HK-2 (cell line): ENCODE results near the gene F10.
"Not testable (repeated sequence)": the region's sequence is repeated elsewhere in the genome, so short reads cannot be mapped to it uniquely, and the experiment has no call there.

ENCODE experiments used
- DNase-seq: peaks from one replicate; pipeline ENCODE4 v3.0.0-alpha.2; 2018; ENCODE audit not compliant: unreplicated experiment

The F10 gene

GRCh38 chr13:113102302-113102701, 20.3 kb upstream of the F10 start:
- DNase-seq: not testable (repeated sequence)

DNA sequence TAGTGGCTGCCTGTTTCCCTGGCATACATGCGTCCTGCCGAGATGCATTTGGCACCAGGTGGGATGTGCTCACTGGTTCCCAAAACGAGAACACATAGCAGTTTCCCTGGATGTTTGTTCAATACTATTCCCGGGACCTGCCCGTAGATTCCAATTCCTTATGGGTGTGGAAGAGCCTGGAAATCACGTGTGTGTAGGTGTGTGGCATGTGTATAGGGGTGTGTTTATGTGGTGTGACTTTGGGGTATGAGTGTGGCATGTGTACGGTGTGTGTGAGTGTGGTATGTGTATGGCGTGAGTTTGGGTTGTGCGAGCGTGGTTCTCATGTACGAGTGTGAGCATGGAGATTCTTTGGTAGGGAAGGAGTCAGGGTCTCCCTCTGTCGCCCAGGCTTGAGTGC, 19.9 kb upstream of the F10 start:
- no peak for DNase-seq

- DNase-seq: no peak
Observed at GRCh38 chr13:113103646-113104045, 19.0 kb upstream of the F10 start.

DNA sequence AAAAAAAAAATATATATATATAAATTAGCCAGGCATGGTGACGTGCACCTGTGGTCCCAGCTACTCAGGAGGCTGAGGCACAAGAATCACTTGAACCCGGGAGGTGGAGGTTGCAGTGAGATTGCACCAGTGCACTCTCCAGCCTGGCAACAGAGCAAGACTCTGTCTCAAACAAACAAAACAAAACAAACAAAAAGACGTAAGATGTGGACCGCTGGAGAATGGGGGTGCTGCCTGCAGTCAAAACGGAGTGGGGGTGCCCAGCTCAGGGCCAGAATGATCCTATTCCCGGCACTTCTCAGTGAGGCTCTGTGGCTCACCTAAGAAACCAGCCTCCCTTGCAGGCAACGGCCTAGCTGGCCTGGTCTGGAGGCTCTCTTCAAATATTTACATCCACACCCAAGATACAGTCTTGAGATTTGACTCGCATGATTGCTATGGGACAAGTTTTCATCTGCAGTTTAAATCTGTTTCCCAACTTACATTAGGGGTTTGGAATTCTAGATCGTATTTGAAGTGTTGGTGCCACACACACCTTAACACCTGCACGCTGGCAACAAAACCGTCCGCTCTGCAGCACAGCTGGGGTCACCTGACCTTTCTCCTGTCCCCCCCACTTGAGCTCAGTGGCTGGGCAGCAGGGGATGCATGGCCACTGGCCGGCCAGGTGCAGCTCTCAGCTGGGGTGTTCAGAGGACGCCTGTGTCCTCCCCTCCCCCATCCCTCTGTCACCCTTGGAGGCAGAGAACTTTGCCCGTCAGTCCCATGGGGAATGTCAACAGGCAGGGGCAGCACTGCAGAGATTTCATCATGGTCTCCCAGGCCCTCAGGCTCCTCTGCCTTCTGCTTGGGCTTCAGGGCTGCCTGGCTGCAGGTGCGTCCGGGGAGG, 17.3 kb upstream of the F10 start, which contains the start of gene F7:
TSS of gene F7 (plus strand) at position 760 of the 889 bp plus-strand sequence. CDS start at position 811, 51 bp downstream.
- DNase-seq: no peak

DNA sequence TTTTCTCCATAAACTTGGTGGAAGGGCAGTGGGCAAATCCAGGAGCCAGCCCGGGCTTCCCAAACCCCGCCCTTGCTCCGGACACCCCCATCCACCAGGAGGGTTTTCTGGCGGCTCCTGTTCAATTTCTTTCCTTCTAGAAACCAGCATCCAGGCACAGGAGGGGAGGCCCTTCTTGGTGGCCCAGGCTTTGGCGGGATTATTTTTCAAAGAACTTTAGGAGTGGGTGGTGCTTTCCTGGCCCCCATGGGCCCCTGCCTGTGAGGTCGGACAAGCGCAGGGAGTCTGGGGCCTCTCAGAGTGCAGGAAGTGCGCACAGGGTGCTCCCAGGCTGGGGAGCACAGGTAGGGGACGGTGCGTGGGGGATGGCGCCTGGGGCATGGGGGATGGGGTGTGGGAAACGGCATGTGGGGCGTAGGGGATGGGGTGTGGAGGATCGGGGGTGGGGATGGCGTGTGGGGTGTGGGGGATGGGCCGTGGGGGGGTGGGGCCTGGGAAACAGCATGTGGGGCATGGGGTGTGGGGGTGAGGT, 16.6 kb upstream of the F10 start:
- no peak for DNase-seq

GRCh38 chr13:113106711-113107351, 15.8 kb upstream of the F10 start:
- DNase-seq: no peak

- DNase-seq: not testable (repeated sequence)
Observed at GRCh38 chr13:113108521-113108920, 14.1 kb upstream of the F10 start.

DNA sequence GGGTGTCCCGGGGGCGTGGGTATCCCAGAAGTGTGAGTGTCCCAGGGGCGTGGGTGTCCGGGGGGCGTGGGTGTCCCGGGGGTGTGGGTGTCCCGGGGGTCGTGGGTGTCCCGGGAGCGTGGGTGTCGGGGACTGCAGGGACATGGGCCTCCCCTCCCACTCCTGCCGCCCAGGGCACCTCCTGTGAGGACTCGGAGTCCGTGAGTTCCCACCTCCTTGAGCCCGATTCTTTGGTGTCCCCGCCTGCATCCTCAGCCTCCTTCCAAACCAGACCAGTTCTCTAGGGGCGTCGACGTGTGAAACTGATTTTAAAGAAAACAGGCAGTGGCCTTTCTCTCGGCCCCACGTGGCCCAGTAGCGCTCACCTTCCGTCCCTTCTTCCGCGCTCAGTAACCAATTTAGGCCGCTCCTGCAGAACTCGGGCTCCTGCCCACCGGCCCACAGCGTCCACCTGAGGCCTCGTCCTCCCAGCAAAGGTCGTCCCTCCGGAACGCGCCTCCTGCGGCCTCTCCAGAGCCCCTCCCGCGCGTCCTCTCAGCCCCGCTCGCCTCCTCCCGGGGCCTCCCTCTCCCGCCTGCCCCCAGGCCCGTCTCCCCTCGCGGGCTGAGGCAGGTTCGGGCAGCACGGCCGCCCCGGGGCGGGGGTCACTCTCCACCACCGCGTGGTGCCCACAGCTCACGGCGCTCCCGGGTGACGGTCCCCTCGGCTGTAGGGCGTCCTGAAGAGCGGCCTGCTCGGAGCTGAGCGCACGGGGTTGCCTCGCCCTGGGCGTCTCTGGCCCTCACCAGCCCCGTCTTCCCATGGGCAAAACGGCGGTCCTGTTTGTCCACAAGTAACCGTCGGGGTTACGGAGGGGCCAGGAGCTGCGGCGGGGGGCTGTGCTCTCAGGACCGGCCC, 13.2 kb upstream of the F10 start:
- DNase-seq: no peak

DNA sequence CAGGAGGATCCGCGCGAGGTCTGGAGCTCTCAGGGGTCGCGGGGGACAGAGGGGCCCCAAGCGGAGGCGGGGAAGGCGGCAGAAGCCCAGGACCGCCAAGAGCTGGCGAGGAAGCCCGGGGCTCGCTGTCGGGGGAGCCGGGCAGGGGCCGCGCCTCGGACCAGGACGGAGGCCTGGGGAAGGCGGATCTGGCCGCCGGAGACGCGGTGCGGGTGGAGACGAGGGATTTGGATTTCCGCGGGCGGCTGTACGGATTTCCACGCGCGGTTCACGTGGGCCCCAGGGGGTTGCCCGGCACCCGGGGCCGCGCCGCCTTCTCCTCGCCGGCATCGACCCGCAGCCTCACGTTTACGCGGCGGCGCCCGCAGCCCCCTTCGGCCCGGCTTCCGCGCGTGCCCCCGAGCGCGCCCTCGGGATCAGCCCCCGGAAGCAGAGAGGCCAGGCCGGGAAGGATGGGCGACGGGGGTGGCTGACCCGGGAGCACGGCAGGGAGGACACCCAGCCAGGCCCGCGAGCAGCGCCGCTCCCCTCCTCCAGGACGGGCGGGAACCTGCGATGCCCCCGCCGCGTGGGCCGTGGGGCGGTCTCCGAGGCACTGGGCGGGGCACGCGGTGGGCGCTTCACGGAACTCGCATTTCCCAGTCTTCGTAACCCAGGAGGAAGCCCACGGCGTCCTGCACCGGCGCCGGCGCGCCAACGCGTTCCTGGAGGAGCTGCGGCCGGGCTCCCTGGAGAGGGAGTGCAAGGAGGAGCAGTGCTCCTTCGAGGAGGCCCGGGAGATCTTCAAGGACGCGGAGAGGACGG, 12.3 kb upstream of the F10 start:
- no peak for DNase-seq

- DNase-seq: no peak
Observed at GRCh38 chr13:113110852-113111315, 11.7 kb upstream of the F10 start.

DNA sequence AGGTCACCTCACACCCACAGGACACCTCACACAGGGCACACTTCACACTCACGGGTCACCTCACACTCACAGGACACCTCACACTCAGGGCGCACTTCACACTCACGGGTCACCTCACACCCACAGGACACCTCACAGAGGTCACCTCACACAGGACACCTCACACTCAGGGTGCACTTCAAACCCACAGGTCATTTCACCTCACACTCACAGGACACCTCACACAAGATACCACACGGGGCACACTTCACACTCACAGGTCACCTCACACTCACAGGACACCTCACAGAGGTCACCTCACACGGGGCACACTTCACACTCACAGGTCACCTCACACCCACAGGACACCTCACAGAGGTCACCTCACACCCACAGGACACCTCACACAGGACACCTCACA, 10.8 kb upstream of the F10 start:
- DNase-seq: not testable (repeated sequence)

DNA sequence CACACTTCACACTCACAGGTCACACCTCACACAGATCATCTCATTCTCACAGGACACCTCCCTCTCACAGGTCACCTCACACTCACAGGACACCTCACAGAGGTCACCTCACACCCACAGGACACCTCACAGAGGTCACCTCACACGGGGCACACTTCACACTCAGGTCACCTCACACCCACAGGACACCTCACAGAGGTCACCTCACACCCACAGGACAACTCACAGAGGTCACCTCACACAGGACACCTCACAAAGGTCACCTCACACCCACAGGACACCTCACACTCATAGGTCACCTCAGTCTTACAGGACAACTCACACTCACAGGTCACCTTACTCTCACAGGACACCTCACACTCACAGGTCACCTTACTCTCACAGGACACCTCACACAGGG, 10.1 kb upstream of the F10 start:
- DNase-seq: not testable (repeated sequence)

DNA sequence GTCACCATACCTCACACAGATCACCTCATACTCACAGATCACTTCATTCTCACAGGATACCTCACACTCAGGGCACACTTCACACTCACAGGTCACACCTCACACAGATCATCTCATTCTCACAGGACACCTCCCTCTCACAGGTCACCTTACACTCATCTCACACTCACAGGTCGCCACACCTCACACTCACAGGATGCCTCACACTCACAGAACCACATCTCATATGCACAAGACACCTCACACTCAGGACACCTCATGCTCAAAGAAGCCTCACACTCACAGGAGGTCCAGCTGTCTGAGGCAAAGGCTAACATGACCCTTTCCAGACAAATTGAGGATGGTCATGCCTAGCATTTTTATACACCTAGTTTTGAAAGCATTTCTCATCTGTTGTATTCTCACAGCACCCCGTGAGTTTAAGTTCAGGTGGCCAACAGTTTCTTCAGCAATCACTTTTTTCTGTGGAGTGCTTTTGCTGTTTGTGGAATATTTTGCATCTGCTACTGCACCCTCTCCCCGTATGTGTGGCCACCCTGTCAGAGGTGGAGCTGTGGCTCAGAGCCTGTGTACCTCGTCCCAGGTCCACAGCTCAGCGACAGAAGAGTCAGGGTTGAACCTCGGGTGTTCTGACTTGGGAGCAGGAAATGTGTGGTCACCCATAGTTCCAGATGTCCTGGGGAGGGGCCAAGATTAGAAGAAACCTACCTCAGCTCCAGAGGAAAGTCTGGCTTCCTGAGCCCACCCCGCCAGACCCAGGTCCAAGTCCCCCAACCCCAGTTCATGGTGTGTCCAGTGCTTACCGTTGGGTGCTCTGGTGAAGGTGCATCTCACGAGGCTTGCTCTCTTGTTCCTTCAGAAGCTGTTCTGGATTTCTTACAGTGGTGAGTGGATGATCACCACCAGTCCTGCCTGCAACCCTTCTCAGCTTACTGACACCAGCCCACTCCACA, 9.4 kb upstream of the F10 start:
- no peak for DNase-seq

- DNase-seq: no peak
Observed at GRCh38 chr13:113113846-113114271, 8.7 kb upstream of the F10 start.

DNA sequence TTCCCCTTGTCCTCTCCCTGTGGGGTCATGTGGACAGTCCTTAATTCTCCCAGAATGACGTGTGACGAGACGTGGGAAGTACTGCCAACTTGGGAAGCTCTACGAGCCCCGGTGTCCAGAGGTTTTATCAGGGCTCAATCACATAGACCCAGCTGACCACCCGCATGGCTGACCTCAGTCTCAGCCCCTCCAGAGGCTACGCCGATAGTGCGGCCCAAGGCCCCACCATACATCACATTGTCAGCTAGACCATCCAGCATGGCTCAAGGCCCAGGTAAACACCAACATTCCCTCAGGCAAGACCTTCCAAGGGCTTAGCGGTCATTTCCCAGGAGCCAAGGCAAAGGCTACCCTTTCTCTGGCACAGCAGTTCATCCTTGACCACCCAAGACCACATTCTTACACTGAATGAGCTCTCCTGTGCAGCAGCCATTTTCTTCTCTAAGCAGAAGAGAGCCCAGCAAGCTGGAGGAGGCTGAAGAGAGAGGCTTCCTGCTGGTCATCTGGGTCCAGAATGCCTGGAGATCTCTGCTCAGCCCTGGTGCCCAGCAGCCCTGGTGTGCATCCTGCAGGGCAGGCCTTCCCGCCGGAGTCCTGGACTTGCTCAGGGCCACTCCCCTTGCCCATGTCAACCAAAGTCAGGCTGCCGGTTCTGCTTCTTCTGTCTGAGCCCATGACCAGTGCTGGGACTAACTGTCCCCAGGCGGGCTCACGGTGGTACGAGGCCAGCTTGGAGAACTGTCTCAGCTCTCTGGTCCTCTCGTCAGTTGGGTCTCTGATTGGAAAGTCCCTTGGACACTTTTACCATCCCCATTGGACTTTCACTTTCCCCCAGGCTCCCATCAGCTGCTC, 7.9 kb upstream of the F10 start:
- DNase-seq: no peak

DNA sequence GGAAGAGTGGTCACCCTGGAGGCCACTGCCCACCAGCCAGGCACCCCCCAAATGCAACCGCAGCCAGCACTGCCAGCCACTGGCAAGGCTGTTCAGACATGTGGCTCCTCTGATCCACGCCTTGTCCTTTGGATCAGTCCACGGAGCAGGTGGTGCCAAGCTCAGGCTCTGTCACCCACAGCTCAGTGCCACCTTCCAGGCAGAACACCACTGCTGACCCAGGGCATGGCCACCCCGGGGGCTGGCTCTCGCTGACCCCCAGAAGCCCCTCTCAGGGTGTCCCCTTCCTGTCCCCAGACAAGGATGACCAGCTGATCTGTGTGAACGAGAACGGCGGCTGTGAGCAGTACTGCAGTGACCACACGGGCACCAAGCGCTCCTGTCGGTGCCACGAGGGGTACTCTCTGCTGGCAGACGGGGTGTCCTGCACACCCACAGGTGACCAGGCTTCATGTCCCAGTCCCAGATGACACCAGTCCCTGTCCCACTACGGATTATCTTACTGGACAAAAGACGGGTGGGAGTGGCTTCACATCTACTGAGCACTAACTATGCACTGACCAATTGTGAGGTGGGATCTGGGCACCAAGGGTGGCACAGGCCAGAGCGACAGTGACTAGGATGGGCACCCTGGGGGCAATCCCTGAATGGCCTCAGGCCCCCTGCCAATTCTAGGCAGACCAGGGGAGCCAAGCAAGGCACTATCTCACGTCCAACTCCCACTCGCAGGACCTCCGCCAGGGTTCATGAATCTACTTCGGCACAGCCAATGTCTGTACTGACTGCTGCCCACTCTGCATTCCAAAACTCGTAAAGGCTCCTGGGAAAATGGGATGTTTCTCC, 7.0 kb upstream of the F10 start:
- no peak for DNase-seq

GRCh38 chr13:113116206-113116800, 6.3 kb upstream of the F10 start:
- no peak for DNase-seq
